WI38 (cell line): Measurements from ENCODE around the gene TSPAN6.

Experiments used
- H3K4me3 ChIP-seq: 2 replicates; pipeline ENCODE4 v1.5.1; 2011; ENCODE audit warnings: low read depth, mild to moderate bottlenecking, control low read depth, low read length
- TF ChIP-seq, protein P1 (sequence below): IDR thresholded peaks from 2 replicates; pipeline ENCODE4 v1.5.1; 2012; ENCODE audit warnings: low read depth, mild to moderate bottlenecking, control low read depth, low read length

Gene TSPAN6

DNA sequence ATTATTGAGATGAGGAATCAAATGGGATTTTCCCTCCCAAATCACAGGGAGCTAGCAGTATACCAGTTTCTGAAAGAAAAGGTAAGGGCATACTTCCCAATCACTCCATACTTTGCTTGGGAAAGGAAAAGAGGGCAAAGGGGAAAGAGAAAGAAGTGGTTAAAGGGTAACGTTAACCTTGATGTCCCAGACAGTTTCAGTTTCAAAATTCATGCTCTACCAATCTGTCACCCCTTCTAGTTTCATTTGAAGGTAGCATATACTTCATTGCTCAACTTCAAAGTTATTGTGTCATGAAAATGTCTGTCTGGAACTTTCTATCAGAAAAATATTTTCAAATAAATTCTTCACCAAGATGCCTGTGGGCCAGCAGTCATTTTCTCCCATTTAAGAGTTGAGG is 35.8 kb downstream of the TSPAN6 start:
- TF ChIP-seq, protein P1, sequence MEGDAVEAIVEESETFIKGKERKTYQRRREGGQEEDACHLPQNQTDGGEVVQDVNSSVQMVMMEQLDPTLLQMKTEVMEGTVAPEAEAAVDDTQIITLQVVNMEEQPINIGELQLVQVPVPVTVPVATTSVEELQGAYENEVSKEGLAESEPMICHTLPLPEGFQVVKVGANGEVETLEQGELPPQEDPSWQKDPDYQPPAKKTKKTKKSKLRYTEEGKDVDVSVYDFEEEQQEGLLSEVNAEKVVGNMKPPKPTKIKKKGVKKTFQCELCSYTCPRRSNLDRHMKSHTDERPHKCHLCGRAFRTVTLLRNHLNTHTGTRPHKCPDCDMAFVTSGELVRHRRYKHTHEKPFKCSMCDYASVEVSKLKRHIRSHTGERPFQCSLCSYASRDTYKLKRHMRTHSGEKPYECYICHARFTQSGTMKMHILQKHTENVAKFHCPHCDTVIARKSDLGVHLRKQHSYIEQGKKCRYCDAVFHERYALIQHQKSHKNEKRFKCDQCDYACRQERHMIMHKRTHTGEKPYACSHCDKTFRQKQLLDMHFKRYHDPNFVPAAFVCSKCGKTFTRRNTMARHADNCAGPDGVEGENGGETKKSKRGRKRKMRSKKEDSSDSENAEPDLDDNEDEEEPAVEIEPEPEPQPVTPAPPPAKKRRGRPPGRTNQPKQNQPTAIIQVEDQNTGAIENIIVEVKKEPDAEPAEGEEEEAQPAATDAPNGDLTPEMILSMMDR: no peak
- H3K4me3 ChIP-seq: no peak overlapping the region

DNA sequence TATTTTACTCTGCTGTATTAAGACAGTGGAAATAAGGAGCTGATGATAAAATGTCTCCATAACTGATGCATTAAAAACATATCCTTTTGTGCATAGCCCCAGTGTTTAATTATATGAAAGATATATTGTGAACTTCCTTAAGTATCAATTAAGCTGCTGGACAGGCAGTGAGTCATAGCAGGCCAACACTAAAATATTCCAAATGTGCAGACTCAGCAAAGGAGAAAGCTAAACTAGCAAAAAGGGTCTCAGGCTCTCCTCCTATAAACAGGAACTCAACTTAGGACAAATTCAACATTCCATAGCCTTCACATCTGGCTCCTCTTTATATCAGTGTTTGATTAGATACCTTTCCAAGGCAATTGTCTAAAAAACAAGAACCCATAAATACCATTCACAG is 36.3 kb downstream of the TSPAN6 start:
- TF ChIP-seq, protein P1: no peak

DNA sequence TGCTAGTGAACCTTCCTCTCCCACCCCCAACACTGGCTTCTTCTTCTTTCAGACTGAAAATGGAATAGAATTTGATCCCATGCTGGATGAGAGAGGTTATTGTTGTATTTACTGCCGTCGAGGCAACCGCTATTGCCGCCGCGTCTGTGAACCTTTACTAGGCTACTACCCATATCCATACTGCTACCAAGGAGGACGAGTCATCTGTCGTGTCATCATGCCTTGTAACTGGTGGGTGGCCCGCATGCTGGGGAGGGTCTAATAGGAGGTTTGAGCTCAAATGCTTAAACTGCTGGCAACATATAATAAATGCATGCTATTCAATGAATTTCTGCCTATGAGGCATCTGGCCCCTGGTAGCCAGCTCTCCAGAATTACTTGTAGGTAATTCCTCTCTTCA is 37.1 kb downstream of the TSPAN6 start:
- H3K4me3 ChIP-seq: no peak overlapping the region
- TF ChIP-seq, protein P1: no peak

More for the DNA sequence above, 36.3 kb downstream of the TSPAN6 start:
- no peak overlapping the region for H3K4me3 ChIP-seq

DNA sequence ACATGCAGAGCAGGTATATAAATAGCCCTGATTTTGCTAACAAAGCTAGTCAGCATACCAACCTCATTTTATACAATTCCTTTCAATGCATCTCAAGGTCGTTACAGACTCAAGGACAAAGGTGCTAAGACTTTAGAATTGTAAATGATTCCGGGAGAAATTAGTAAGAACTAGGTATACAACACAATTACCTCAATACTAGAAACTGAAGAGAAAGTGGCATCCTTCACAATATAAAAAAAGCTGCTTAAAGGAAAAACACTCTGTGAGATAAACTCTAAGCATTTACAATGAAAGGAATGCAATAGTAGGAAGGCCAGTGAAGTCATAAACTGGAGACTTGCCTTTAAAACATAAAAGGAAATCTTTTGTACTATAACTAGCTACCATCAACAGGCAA is 40.0 kb downstream of the TSPAN6 start:
- H3K4me3 ChIP-seq: no peak overlapping the region
- TF ChIP-seq, protein P1: no peak

DNA sequence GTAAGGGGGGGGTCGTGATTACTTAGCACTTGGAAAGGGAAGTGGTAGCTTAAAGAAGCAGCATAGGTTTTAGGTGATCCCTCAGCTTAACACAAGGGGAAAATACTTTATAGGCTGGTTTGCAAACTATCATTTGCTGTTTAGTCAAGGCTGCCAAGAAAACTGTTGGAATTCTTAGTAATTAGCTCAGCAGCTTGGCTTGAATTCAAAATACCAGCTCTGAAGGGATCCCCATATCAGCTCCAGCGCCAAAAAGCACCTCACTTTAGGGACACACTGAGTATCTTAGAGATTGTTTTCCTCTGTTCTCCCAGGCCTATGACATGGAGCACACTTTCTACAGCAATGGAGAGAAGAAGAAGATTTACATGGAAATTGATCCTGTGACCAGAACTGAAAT is 43.0 kb downstream of the TSPAN6 start:
- TF ChIP-seq, protein P1: no peak
- no peak overlapping the region for H3K4me3 ChIP-seq

DNA sequence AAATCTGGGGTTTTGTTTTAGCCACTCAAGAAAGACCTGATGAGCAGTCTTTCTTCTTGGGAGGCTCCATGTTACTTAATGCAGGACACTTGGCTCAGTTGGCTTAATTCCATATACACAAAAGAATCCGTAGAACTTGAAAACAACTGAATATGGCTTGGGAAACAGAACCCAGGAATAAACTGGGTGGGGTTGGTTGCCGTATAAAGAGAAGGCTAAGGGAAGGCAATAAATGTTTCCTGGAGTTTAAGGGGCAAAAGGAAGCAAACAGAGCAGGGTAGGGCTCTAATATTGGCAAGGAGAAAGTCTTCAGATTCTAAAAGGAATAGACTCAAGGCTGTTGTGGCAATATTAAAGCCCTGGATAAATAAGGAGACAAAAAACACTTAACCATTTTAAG is 43.5 kb downstream of the TSPAN6 start:
- TF ChIP-seq, protein P1: no peak
- no peak overlapping the region for H3K4me3 ChIP-seq

DNA sequence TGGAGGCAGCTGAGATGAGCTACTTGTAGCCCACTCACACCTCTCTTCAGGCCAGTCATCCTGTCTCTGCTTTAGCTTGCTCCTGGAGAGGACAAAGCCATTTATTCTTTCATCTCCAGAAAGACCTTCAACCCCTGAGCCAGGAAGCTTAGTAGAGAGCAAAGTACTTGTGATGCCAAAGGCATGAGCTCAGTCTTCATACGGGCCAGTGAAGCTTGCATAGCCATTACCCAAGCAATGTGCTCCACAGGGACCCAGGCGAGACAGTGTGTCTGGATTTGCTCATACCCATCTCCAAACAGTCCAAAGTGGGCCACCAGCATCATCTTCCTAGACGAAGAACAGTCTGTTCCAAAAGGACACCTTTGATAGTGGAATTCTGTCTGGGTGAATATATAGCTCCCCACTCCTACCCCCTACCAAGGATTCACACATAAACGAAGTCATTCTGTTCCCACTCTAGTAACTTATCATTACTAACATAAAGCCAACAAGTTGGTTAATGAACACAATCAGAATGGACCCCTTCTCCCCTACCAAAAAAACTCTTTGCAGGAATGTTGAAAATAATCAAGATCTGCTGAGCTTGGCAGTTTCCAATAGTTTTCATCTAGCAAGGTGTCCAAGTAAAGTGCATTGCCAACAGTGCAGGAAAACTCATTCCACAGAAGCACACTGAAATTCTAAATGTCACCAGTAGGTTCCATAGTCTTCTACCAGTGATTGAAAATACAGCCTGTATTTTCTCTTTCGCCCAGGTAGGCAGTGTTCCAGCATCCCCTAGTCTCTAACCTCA is 45.2 kb downstream of the TSPAN6 start:
- TF ChIP-seq, protein P1: no peak
- no peak overlapping the region for H3K4me3 ChIP-seq
